K562 (cell line): Measurements from ENCODE around the gene GEN1. TPM values are rescaled to one million over a fixed set of nuclear protein-coding genes. Genes with fewer than 3 reads are reported as not detected.

Experiments
- ARID1B ChIP-seq: fragments of 450-650 bp; IDR thresholded peaks from 2 replicates; pipeline ENCODE4 v1.6.1; 2016; ENCODE audit warnings: antibody characterized with exemption, mild to moderate bottlenecking, inconsistent platforms
- ARNT ChIP-seq, 2 experiments: fragments of 450-650 bp; IDR thresholded peaks; 2 replicates each; pipeline ENCODE4 v1.6.1; 2016; ENCODE audit warnings: mild to moderate bottlenecking in 1 of 2
- CC2D1A ChIP-seq: fragments of 450-650 bp; IDR thresholded peaks from 2 replicates; pipeline ENCODE4 v1.6.1; 2017; ENCODE audit warnings: mild to moderate bottlenecking
- DPF2 ChIP-seq: fragments of 450-650 bp; IDR thresholded peaks from 2 replicates; pipeline ENCODE4 v1.6.1; 2016
- EHMT2 ChIP-seq: fragments of 450-650 bp; IDR thresholded peaks from 2 replicates; pipeline ENCODE4 v1.6.1; 2018; ENCODE audit warnings: antibody characterized with exemption
- EP400 ChIP-seq: fragments of 450-650 bp; IDR thresholded peaks from 2 replicates; pipeline ENCODE4 v1.6.1; 2017; ENCODE audit warnings: antibody characterized with exemption, mild to moderate bottlenecking, moderate library complexity
- HDAC1 ChIP-seq, 2 experiments: fragments of 450-650 bp; IDR thresholded peaks; 2 replicates each; pipeline ENCODE4 v1.6.1; 2016 to 2017; ENCODE audit warnings: inconsistent platforms in 1 of 2, mild to moderate bottlenecking in 1 of 2, moderate library complexity in 1 of 2
- LCOR ChIP-seq: sonication (generic); formaldehyde crosslinking; IDR thresholded peaks from 2 replicates; pipeline ENCODE4 v1.8.0; 2022; ENCODE audit warnings: mild to moderate bottlenecking, missing genetic modification reagents
- MTA2 ChIP-seq: fragments of 450-650 bp; IDR thresholded peaks from 2 replicates; pipeline ENCODE4 v1.6.1; 2016; ENCODE audit warnings: low read depth
- NR0B1 ChIP-seq: fragments of 450-650 bp; IDR thresholded peaks from one replicate; pipeline ENCODE4 v1.6.1; 2018; ENCODE audit warnings: mild to moderate bottlenecking, moderate library complexity; ENCODE audit not compliant: partially characterized antibody
- PBX2 ChIP-seq, 2 experiments: IDR thresholded peaks in 1 of 2; conservative IDR thresholded peaks in 1 of 2; 2 replicates each; pipeline ENCODE4 v1.6.1; 2016; ENCODE audit warnings: low read depth in 2 of 2, mild to moderate bottlenecking in 1 of 2, missing compliant biosample characterization in 1 of 2, missing genetic modification characterization in 1 of 2, moderate library complexity in 1 of 2
- PREB ChIP-seq: sonication (generic); formaldehyde crosslinking; IDR thresholded peaks from 2 replicates; pipeline ENCODE4 v1.8.1; 2023; ENCODE audit warnings: mild to moderate bottlenecking, missing genetic modification reagents
- SMARCB1 ChIP-seq: IDR thresholded peaks from 2 replicates; pipeline ENCODE4 v1.6.1; 2011; ENCODE audit warnings: improper control_type of control experiment, low read depth; ENCODE audit not compliant: insufficient read length
- TOE1 ChIP-seq, 2 experiments: fragments of 450-650 bp in 1 of 2; sonication (generic) in 1 of 2; formaldehyde crosslinking in 1 of 2; IDR thresholded peaks; 2 replicates each; pipeline versions ENCODE4 v1.7.1 to v1.8.0; 2016 to 2022; ENCODE audit warnings: borderline replicate concordance in 2 of 2, mild to moderate bottlenecking in 2 of 2, antibody characterized with exemption in 1 of 2, inconsistent platforms in 1 of 2, low read depth in 1 of 2, missing genetic modification reagents in 1 of 2, moderate library complexity in 1 of 2
- ZBTB17 ChIP-seq: fragments of 450-650 bp; formaldehyde crosslinking; IDR thresholded peaks from 2 replicates; pipeline ENCODE4 v1.4.0; 2020; ENCODE audit warnings: mild to moderate bottlenecking
- ZBTB26 ChIP-seq: fragments of 450-650 bp; formaldehyde crosslinking; IDR thresholded peaks from 2 replicates; pipeline ENCODE4 v1.4.0; 2022; ENCODE audit warnings: missing genetic modification characterization
- ZBTB49 ChIP-seq: sonication (generic); formaldehyde crosslinking; IDR thresholded peaks from 2 replicates; pipeline ENCODE4 v1.8.0; 2022; ENCODE audit warnings: missing genetic modification reagents, mild to moderate bottlenecking, borderline replicate concordance
- polyA plus RNA-seq, 8 experiments: library from polyadenylated mRNA; depleted of rRNA in 4 of 8; stranded (reverse) in 5 of 8; unstranded in 3 of 8; fragments of >200 nt; fragmentation: Nextera tagmentation in 2 of 8; fragmentation: Illumina TruSeq in 1 of 8; extraction: Ambion mirVana in 2 of 8; extraction: Trizol in 1 of 8; gene quantifications; 2 replicates each; pipeline versions ENCODE4 v1.2.1 to v1.2.3, GENCODE V29; 2011 to 2014; ENCODE audit warnings: inconsistent platforms in 1 of 8, missing spikeins in 1 of 8
- total RNA-seq, 7 experiments: library from RNA; depleted of rRNA in 6 of 7; stranded (reverse); fragments of >200 nt in 6 of 7; fragmentation: Illumina TruSeq in 2 of 7; extraction: Trizol in 2 of 7; gene quantifications; 2 replicates each; pipeline versions ENCODE4 v1.2.1 to v1.2.3, GENCODE V29; 2011 to 2021; ENCODE audit warnings: low replicate concordance in 1 of 7

The GEN1 gene
- total and polyA plus RNA-seq, 9 of the 15 experiments (the other 6 are each of a cell fraction or from before 2014, with no cell fraction given), result 8.6 to 39.7 (median 24.5) TPM

GRCh38 chr2:17710547-17711248, 43.2 kb upstream of the GEN1 start (continued):
- 0 out of 2 replicates have a peak, but pooled peaks have one; percentile 24 for TF ChIP-seq TOE1 (IDR thresholded peaks at IDR 0.05; ENCODE audit: borderline replicate concordance)
- no peak for TF ChIP-seq TOE1 (CRISPR knock-in tag; IDR thresholded peaks at IDR 0.05; ENCODE audit: borderline replicate concordance, low read depth)
- TF ChIP-seq NR0B1, result no peak
- TF ChIP-seq EHMT2, result peak; percentile 55
- TF ChIP-seq ZBTB26 (CRISPR knock-in tag), result 0 out of 2 replicates have a peak, but pooled peaks have one; percentile 7
- no peak for TF ChIP-seq CC2D1A
- TF ChIP-seq ZBTB49 (CRISPR knock-in tag), result no peak
- no peak for TF ChIP-seq ZBTB17
- no peak for TF ChIP-seq MTA2
- TF ChIP-seq ARID1B, result peak; percentile 67
- 0 out of 2 replicates have a peak, but pooled peaks have one; percentile 34 for TF ChIP-seq EP400
- TF ChIP-seq ARNT (IDR thresholded peaks at IDR 0.05), result 0 out of 4 replicates have a peak, but pooled peaks of 1 of the 2 experiments have one; percentile 35
- TF ChIP-seq PREB (CRISPR knock-in tag), result no peak
- peak; percentile 68 for TF ChIP-seq DPF2
- 0 out of 4 replicates have a peak, but pooled peaks of 1 of the 2 experiments have one; percentile 39 for TF ChIP-seq HDAC1 (IDR thresholded peaks at IDR 0.05)
- no peak for TF ChIP-seq PBX2 (CRISPR knock-in tag; IDR thresholded peaks at IDR 0.05; ENCODE audit: low read depth)
- TF ChIP-seq PBX2 (tag; conservative IDR thresholded peaks at IDR 0.05; ENCODE audit: low read depth), result peak; percentile 48; the same call in 1 of the 2 replicates
- TF ChIP-seq LCOR (CRISPR knock-in tag), result no peak
- peak; percentile 66 for TF ChIP-seq SMARCB1
